GM21619 (cell line): ENCODE data around the gene UBE2E3.
"Not testable (repeated sequence)": the region's sequence is repeated elsewhere in the genome, so short reads cannot be mapped to it uniquely, and the experiment has no call there.

Experiments used
- ATAC-seq: cut with Tn5 transposase; IDR thresholded peaks from one replicate; pipeline ENCODE4 v1.9.1; 2021; ENCODE audit not compliant: unreplicated experiment

UBE2E3 gene

DNA sequence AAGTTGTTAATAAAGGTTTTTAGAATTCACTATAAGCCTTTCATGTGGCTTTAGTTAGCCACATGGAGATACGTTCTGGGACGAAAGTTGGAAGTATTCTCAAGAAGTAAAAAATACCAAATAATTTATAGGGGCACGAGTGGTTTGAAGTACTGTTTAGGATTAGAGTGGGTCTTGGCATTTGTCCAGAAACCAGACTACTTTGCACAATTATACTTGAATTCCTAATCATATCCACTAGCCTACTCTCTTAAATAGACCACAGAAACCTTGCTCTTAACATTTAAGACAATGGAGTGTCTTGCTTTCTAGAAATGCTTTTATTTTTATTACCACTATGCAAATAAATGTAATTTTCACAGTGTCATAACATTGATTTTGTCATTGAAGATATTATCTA, 44.6 kb downstream of the UBE2E3 start:
- no peak for ATAC-seq

DNA sequence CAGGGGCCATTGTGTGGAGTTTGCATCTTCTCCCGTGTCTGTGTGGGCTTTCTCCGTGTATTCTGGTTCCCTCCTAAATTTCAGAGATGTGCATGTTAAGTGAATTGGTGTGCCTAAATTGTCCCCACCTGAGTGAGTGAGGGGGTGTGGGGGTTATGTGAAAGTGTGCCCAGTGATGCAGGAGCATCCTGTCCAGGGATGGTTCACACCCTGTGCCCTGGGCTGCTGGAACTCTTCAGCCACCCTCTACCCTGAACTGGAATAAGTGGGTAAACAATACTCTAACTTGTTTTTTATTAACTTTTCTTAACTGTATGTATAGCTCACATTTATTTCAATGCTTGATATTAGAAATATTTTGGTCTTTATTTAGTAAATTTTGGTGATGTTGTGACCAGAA, 56.0 kb downstream of the UBE2E3 start:
- peak; percentile 64 for ATAC-seq

DNA sequence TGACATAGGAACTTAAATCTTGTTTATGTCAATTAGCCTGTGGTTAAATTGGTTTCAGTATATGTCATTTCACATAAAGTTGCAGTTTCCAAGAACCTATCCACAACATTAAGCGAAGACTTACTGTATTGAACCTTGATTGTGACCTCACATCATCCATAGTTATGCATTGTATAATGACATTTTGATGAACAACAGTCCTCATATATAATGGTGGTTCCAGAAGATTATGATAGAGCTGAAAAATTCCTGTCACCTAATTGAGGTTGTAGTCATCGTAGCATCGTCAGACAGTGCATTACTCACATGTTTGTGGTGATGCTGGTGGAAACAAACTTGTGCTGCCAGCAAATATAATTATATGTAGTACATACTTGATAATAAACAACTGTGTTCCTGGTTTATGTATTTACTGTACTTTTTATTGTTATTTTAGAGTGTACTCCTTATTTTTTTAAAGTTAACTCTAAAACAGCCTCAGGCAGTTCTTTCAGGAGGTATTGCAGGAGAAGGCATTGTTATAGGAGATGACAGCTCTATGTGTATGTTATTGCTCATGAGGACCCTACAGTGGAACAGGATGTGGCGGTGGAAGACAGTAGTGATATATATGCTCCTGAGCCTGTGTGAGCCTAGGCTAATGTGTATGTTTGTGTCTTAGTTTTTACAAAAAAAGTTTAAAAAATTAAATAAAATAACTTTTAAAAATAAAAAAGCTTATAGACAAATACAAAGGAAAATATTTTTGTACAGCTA, 56.6 kb downstream of the UBE2E3 start:
- peak; percentile 77 for ATAC-seq

DNA sequence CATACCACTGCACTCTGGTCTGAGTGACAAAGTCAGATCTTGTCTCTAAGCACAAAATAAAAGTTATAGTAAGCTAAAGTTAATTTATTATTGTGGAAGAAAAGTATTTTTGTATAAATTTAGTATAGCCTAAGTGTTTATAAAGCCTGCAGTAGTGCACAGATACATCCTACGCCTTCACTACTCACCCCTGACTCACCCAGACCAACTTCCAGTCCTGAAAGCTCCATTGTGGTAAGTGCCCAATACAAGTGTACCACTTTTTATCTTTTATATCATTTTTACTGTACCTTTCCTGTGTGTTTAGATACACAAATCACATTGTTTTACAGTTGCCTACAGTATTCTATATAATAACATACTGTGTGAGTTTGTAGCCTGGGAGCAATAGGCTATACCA, 57.5 kb downstream of the UBE2E3 start:
- no peak for ATAC-seq

DNA sequence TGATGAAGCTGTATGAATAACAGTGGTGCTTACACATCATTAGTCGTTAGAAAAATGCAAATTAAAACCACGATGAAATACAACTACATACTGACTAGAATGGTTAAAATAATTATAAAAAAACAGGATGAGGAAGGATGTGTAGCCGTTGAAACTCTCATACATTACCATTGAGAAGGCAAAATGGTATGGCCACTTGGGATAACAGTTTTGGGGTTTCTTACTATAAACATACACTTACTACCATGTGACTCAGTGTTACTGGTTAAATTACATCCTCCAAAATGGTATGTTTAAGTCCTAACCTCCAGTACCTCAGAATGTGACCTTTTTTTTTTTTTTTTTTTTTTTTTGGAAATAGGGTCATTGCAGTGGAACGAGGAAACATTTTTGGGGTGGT, 58.4 kb downstream of the UBE2E3 start:
- ATAC-seq, result no peak

DNA sequence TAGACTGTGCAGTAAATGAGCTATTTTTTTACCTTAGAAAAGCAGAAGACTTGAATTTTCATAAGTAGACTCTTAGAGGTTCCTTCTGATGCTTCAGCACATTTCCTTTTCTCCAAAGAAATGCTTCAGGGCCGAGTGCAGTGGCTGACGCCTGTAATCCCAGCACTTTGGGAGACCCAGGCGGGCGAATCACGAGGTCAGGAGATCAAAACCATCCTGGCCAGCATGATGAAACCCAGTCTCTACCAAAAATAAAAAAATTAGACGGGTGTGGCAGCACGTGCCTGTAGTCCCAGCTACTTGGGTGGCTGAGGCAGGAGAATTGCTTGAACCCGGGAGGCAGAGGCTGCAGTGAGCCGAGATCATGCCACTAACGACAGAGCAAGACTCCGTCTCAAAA, 60.4 kb downstream of the UBE2E3 start:
- not testable (repeated sequence) for ATAC-seq

DNA sequence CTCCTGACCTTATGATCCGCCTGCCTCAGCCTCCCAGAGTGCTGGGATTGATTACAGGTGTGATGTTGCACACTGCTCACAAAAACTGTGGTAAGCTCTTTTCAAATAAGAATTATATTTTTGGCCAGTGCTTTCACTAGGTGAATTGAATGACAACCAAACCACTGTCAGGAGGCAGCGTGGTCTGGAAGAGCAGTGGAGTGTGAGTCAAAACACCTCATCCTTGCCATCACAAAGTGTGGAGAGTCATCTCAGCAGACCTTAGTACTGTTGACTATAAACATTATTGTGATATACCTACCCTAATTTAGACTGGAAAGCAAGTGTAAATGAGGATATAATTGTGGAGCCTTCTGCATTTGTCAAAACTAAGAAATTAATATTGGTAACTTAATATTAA, 61.3 kb downstream of the UBE2E3 start:
- no peak for ATAC-seq

DNA sequence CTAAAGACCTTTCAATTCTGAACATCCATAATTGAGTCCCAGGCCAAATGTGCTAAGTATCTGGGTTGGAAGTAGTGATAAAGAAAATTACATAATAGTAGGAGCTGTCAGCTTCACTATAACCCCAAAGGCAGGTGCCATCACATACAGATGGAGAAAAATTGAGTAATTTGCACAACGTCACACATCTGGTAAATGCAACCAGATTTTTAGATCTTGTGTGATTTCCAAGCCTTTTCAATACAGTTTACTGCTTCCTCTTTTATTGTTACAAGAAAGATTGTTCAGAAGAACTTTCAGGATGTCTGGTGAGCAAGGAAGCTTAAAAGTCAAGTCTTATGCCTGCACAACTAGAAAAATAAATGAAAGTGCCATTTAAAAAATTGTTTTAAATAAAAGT, 62.3 kb downstream of the UBE2E3 start:
- no peak for ATAC-seq

DNA sequence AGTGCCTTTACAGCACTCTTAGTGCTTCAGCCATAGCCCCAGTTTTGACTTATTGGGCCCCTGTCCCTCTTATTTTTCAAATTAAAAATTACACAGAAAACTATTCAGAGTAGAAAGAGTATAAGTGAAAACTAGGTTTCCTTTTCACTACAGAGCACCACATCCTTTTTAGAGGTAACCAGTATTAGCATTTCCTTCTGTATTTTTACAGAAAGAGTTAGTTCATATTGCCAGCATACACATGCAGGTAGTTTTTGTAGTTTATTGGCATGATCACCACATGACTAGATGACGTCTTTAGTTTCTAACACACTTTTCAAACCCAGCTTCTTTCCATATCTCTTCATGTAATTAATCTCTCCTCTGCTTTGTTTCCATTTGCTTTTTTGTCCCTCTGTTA, 66.4 kb downstream of the UBE2E3 start:
- ATAC-seq, result no peak

DNA sequence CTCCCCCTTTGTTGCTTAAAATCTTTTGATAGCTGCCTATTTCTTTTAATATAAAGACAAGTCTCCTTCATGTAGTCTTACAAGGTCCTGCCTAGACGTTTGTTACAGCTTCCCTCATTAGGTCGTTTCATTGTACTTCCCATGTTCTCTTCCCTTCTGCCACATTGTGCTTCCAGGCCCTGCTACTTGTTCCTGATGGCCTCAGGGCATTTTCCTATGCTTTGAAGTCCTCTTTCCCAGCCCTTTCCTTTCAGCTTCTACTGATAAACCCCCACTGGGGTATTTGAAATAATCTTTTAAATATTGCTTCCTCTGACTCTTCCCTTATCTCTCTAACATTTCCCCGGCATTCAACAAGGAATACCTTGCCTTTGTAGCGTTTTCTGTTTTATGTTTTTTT, 67.4 kb downstream of the UBE2E3 start:
- ATAC-seq, result no peak

DNA sequence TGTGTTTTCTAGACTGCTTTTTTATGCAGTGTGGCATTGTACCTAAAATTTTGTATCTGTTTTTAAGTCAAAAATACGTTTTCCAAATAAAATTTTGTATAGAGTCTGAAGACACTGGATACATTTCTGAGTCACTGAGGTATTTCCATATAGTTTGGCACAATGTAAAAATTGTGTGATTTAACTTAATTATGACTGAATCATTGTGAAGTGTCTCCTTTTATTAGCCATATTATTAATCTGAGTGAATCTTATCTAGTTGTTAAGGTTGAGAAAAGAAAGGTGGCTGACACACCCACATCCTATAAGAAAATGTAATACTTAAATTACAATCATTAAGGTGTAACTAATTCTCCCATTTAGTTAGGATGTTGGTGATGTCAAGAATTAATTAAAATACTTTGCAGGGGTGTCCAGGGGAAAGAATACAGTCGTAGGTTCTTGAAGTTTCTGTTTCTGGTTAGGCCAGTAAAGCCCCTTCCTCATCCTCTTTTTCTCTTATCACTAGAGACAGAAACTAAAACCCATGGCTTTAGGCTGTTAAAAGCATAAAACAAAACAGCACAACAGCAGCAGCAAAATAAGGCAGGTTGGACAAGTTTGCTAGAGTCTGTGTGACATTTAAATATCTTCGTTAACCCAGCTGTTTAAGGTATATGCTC, 71.6 kb downstream of the UBE2E3 start:
- peak; percentile 13 for ATAC-seq

DNA sequence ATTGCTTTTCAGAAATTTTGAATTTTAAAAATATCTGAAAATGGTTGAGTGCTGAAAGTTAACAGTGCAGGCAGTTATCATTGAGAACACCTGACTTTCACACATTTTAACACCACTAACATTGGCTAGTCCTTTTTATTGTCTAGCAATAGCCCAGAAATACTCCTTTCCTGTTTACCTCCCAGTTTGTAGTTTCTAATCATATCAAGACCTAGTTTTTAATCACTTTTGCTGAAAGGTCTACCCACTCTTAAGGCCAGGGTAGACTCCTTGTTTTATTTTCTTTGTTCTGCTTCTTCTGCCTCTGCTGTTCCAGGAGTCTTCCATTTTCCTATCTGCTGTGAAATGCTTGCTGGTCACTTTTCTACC, 72.1 kb downstream of the UBE2E3 start:
- peak; percentile 42 for ATAC-seq

DNA sequence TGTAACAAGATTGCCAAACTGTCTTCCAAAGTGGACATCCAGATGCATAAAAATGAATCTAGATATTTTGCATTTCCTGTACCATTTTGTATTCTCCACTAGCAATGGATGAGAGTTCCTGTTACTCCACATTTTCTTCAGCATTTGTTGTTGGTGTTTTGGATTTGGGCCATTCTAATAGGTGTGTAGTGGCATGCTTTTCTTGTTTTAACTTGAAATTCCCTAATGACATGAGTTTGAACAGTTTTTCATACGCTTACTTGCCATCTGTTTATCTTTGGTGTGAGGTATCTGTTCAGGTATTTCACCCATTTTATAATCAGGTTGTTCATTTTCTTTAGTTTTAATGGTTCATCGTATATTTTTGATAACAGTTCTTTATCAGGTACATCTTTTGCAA, 73.9 kb downstream of the UBE2E3 start:
- no peak for ATAC-seq

DNA sequence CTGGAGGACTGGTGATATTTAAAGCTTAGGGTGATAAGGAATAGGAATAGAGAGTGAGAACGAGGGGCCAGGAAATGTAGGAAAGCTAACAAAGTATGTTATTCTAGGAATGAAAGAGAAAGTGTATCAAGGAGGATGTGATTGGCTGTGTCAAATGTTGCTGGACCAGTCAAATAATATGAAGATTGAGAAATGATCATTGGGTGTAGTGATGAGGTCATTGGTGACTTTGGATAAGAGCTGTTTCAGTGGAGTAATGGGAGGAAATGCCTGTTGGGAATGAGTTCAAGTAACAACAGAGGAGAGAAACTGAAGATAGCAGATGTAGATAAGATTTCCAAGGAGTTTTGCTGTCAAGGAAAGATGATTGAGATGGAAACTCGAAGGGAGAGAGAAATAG, 74.4 kb downstream of the UBE2E3 start:
- ATAC-seq, result no peak

DNA sequence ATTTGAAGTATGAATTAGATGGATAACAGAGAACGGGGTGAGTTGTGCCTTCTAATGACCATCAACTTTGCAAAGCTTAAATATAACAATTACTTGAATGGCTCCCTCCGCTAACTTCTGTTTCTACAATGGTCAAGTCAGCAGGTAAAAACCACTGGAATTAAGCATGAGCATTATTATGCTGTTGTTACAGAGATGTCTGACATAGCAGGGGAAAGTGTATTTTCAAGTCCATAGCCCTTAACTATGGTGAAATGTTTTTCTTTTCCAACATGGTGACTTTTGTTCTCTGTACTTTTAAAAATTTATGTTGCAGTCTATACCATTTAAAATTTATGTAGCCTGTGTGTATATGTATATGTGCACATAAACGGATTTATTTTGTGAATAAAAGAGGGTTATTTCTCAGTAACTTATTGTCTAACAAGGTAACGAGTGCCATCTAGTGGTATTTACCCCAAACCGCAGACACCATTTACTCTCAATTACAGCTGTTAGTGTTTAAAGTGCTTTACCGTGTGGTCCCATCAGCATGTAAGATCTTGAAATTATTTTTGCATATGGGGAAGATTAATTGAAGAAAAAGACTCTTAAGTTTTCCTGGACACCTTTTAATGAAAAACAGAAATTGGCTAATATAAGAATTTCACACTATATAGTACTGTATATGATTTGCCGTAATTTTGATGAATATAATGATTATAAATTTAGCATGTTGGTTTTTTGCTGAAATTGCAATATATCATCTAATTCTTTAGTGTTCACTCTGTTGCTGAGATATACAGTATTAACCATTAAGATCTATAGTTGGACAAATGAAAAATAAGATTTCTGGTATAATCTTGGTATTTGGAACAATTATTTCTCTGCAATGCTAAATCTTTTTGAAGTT, 78.2 kb downstream of the UBE2E3 start:
- ATAC-seq, result peak; percentile 84

DNA sequence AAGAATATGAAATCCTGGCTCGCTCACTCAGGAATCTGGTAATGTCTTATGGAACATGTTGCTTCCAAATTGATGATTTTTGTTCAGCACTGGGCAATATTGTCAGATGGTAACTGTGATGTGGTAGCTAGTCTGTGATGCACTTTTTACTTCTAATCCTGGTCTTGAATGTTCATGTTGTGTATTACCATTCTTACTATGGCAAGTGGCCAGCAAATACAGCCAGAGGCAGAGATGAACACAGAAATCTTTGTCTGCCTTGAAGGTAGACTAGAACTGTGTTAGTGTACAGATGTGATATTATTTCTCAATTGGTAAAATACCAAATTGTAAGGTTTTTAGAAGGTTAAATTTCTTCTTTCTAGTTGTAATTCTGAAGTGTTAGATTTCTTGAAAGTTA, 83.3 kb downstream of the UBE2E3 start:
- ATAC-seq, result no peak

DNA sequence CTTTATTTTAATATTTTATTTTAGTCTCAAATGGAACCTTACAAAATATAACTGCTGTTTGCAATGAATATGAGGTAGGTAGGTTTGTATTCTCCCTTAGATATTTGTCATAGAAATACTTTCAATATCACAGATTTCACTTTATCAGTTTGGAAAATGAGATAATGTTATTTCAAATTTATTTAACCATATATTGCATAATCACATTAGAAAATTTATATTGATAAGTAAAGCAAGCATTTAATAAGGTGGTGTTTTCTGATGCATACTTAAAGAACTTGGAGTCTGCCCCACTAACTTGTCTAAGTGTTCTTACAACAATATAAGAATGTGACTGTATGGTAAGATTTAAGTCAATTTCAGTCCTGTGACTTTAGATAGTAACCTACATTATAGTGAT, 85.1 kb downstream of the UBE2E3 start:
- ATAC-seq, result no peak

DNA sequence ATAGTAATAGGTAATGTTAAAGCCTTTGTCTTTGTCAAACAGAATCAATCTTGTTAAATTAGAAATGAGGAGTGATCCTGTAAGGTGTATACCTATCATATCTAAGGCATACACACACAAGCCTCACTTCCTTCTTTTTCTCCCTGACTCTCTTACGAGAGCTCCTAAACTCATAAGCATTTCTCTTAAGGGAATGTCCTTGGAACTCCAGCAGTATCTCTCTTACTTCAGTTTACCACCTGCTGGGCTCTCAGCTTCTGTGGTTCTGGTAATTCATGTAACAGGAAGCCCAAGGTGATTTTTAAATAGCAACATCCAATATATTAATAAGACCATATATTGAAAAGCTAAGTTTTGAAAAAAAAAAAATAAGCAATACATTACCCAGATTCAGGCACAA, 85.9 kb downstream of the UBE2E3 start:
- ATAC-seq, result no peak

DNA sequence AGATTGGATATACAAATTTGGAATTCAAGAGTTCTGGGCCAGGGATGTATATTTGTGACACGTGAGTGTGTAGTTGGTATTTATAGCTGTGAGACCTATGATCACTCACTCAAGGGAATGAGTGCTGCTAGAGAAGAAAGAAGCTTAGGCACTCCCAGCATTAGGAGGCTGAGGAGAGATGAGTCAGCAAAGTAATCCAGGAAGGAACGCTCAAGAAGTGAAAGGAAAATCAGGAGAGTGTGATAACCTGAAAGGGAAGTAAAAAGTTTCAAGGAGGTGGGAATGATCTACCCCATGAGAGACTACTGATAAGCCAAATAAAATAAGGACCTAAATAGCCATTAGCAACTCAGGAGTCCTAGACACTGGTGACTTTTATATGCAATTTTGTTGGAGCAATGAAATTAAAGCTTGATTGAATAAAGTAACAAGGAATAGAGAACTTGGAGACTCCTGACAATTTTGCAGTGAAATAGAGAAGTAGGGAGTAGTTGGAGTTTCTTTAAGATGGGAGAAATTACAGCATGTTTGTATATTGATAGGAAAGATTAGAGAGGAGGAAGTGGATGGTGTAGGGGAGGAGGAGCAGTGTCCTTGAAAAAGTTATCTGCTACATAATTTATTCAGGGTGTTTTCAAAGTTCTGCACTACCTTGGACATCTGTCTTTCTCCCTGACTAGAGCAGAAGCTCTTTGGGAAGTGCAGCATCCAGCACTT, 89.9 kb downstream of the UBE2E3 start:
- no peak for ATAC-seq

DNA sequence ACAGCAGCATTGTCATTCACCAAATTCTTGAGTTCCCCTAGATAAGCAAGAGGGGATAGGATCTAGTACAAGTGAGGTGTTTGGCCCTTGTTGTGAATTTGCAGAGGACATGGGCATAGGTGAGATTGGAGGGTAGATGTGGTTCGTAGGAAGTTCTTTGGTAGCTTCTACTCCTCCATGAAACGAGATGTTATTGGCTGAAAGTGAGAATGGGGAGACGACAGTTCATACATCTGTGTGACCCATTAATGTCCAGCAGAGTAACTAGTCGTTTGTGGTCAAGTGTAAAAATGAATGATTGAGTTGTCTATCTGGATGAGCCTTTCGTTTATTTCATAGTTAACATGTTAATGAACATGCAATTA, 90.4 kb downstream of the UBE2E3 start:
- no peak for ATAC-seq

DNA sequence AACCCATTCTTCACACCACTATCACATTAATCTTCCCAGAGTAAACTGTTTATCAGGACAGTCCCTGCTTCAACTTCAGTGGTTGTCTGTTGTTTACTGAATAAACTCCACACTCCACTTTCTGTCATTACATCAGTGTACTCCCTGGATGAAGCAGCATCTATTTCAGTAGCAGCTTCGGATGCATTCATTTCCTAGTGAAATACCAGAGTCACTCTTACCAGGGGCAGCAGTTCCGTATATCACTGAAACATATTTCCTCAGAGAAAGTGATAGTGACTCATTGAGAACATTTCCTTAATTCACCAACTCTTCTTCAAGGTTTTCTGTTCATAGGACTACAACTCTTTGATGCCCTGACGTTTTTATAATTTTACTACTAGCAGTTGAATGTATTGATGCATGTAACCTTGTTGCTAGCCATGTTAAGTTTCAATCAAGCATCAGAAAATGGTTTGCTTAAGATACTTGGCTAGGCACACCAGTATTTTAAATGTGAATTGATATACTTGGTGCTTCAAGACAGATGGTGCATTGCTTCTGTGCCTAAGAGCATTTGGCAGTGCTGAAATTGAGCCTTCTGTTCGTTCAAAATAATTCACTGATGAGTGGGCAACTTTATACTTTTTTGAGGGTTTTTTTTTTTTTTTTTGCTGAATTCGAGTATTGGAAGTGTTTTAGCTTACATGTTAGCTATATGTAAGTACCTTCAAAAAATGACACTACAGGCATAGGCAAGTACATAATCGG, 92.3 kb downstream of the UBE2E3 start:
- ATAC-seq, result no peak
